HG02870 (cell line): ENCODE results near the gene PLIN5.

Source experiments
- ATAC-seq: cut with Tn5 transposase; IDR thresholded peaks from one replicate; pipeline ENCODE4 v1.9.1; 2021; ENCODE audit warnings: mild to moderate bottlenecking, moderate library complexity; ENCODE audit not compliant: unreplicated experiment

PLIN5 gene

DNA sequence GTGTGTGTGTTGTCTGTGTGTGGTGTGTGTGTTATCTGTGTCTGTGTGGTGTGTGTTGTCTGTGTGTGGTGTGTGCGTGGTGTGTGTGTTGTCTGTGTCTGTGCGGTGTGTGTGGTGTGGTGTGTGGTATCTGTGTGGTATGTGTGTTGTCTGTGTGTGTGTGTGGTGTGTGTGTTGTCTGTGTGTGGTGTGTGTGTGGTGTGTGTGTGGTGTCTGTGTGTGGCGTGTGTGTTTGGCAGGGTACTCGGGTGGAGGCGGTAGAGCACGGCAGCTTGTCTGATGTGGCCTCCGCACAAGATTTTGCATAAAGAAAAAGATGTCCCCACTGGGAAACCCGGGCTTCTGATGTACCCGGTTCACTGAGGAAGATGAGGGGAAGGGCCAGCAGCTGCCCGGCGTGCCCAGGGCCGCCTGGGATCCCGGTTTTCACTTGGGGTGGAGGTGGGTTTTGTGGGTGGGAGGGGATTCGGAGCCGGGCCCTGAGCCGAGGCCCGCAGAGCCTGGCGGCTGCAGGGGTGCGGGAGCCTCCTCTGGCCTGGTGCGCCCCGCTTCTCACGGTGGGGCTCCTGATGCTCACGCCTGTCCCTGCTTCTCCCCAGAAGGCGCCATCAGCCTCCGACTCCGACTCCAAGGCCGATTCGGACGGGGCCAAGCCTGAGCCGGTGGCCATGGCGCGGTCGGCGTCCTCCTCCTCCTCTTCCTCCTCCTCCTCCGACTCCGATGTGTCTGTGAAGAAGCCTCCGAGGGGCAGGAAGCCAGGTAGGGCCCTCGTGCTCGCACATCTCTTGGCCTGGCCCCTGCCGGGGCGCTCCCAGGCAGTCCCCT, 41.7 kb downstream of the PLIN5 start:
- ATAC-seq: no peak

DNA sequence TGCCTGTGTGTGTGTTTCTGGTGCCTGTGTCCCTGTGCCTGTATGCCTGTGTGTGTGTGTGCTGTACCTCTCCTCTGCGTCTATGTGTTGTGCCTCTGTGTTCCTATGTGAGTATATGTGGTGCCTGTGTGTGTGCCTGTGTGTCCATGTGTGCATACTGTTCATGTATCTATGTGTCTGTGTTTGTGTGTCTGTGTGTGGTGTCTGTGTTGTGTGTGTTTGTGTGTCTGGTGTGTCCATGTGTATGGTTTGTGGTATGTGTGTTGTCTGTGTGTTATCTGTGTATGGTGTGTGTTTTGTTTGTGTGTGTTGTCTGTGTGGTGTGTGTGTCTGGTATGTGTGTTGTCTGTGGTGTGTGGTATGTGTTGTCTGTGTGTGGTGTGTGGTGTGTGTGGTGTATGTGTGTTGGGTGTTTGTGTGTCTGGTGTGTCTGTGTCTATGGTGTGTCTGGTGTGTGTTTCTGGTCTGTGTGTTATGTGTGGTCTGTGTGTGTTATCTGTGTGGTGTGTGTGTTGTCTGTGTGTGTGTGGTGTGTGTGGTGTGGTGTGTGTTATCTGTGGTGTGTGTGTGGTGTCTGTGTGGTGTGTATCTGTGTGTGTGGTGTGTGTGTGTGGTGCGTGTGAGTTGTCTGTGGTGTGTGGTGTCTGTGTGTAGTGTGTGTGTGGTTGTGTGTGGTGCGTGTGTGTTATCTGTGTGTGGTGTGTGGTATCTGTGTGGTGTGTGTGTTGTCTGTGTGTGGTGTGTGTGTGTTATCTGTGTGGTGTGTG, 42.5 kb downstream of the PLIN5 start:
- ATAC-seq: no peak

DNA sequence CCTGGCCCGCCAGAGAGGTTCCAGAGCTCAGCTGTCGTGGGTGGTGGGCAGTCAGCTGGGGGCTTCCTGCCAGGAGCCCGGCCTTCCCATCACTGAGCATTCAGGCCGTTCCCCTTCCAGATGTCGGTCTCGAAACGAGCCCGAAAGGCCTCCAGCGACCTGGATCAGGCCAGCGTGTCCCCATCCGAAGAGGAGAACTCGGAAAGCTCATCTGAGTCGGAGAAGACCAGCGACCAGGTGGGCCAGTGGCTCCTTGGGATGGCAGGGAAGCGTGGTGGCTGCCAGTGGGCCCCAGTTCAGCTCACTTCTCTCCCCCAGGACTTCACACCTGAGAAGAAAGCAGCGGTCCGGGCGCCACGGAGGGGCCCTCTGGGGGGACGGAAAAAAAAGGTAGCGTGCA, 43.6 kb downstream of the PLIN5 start:
- no peak for ATAC-seq

DNA sequence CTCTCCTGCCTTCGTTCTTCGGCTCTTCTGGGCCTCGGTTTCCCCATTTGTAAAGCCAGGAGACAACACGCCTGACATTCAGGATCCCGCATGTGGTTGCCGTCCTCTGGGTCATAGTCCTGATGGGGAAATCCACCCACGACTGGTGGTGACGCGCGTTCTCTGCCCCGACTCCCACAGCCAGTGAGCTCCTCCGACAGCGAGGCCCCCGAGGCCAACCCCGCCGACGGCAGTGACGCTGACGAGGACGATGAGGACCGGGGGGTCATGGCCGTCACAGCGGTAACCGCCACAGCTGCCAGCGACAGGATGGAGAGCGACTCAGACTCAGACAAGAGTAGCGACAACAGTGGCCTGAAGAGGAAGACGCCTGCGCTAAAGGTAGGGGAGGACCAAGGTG, 46.5 kb downstream of the PLIN5 start:
- ATAC-seq: no peak

DNA sequence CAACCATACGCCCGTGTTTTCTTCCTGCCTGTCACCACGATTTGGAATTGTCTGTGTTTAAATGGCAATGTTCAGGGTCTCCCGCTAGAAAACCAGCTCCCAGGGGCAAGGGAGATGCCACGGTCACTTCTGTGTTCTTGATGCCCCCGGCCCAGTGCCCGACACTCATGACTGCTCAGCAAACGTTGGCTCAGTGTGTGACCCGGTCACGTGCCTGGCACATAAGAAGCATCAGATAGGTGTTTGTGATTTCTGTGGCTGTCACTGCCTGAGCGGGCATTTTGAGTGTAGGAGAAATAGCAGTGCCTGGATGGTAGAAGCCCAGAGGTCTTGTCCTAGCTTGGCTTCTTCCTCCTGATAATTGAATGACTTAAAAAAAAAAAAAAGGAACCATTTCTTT, 47.5 kb downstream of the PLIN5 start:
- ATAC-seq: no peak

DNA sequence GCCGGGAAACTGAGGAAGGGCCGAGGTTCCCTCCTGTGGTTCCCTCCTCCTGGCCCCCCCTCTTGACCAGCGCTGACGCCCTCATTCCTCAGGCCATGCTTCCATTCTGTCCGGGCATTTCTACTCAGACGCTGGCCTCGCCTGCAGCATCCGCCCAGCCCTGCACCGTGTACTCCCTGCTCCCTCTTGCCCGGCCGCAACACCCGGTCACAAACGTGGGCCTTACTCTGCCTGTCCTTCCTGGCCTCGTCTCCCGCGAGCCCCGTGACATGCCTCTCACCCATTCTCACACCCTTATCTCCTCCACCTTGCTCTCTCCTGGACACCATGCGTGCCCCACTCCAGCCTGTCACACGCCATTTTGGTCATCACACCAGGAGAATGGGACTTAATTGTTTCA, 51.6 kb downstream of the PLIN5 start:
- no peak for ATAC-seq

DNA sequence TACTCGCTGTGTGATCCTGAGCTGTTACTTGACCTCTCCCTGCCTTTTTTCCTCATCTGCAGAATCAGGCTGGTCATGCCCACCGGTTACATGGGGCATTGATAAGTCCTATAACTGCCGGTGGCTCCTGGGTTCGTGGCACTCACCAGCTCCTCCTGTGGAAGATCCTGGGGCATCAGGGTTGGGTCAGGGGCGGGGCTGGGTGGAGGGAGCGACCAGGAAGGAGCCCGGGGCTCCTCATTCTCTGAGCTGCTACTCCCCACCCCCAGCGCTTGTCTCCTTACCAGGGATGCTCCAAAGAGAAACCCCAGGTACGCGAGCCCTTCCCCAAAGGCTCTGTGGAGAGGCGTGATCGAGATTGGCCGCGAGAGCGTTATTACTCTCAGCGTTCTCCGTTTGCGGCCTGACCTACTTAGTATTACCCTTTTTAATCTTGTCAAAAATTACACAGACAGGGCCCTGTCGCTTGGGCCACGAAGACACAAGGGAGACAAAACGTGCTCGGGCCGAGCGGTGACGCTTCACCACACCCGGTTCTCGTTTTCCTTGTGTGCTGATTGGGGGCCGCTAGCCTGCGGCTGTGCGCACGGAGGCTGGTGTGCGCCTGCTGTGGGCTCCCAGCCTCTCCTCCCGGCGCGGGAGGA, 52.2 kb downstream of the PLIN5 start:
- no peak for ATAC-seq

DNA sequence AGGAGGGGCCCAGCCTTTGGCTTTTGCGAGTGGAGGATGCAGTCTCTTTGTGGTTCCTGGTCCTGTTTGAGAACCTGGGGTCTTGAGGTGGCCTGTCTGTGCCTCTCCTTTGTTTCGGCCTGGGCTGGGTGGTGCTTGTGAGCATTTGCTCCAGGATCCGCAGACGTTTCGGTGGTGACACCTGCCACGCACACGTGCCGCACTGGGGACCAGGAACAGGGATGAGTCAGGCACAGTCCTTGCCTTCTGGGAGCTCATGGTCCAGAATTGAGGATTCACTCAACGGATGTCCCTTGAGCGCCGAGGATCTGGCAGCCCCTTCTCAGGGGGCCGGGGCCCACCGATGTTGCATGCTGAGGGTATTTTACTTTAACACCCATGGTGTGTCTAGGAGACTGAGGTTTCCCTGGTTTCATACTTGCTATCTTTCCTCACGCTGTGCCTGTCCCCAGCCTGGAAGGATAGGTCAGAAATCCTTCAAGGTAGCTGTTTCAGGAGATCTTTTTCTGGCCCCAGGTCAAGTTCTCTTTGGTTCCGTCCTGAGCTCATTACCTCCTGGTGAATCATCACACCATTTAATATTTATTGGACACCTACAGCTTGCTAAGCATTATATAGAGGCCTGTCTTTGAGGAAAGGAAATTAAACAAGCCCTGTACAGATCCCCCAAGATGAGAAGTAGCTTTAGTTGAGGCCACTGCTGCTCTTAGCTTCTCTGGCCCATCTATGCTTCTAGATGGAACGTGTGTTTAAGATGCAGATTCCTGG, 57.8 kb downstream of the PLIN5 start:
- ATAC-seq: no peak

DNA sequence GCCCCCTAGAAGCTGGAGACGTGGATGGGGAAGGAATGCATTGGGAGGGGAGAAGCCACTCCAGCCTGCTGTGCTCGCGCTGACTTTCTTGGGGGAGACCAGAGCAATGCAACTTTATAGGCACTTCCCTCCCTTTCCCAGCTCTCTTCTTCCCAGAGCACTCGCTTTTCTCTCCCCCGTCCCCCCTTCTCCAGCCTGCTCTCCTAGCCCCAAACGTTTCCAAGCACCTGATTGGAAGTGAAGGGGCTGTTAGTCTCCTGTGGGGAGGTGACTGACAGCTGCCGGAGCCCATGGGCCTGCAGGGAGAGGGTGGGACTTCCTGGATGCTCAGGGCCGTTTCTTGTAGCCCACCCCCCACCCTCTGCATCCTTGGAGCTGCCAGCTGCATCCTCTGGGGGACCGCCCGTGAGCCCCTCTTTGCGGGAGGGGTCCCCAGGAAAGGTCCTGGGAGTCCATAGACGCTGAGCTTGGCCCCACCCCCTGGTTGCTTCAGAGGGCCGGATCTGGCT, 60.5 kb downstream of the PLIN5 start:
- no peak for ATAC-seq

DNA sequence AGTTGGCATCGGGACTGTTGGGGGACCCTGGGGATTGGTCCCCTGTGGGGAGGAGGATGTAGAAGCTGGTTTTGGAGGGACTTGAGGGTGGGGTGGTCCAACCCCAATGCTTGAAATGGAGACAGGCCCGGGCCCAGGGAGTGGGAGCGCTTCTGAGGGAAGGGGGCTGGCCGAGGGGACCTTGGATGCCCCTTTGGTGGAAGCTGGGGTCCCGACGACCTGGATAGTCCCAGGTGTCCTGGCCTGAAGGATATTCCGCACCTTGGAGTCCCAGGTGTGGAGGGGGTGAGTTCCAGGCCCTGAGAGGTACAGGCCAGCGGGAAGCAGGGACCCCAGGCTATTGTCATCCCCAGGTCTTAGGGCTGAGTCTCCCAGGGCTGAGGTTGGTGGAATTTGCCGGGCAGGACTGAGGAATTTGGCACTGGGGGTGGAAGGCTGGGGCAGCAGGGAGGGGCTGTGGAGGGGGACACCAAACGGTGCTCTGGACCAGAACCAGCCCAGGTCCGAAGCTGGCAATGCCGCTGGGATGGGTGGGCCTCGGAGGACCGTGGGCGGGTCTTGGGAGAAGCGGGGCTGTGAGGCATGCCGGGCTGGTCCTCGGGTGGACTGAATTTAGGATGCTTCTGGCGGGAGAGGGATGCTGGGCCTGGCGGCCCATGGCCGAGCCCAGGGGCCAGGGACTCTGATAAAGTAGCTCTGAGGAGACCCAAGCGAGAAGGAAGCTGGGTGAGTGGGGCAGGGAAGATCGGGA, 61.1 kb downstream of the PLIN5 start:
- no peak for ATAC-seq

DNA sequence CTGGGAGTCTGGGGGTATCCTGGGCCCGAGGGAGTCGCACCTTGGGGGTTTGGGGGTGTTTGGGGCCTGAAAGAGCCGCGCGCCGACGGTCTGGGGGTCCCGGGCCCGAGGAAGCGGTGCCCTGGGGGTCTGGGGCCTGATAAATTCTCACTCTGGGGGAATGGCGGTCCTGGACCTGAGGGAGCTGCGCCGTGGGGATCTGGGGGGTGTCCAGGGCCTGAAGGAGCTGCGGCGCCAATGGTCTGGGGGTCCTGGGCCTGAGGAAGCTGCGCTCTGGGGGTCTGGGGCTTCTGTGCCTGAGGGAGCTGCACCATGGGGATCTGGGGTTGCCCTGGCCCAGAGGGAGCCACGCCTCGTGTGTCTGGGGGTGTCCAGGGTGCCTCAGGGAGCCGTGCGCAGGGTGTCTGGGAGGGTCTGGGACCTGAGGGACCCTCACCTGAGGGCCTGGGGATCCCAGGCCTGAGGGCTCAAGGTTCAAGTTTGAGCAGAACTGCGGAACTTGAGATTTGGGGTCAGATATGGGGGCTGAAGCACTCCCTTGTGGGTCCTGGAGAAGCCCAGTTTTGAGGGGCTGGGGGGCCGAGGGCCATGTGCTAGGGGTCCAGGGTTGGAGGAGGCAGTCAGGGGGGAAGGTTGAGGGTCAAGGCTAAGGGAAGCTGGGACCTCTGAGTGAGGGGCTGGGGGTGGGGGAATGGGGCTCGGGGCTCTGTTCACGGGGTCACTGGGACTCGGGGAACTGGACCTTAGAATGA, 61.8 kb downstream of the PLIN5 start:
- no peak for ATAC-seq
